Motor neuron (in vitro differentiated cells): ENCODE results near the gene FOXG1. TPM values are rescaled to one million over a fixed set of nuclear protein-coding genes. Genes with fewer than 3 reads are reported as not detected.

Experiments used
- ATAC-seq, 8 experiments: fragments of 200-7000 bp; cut with Tn5 transposase; replicated peaks in 6 of 8; 2 replicates each; pipeline ENCODE4 v1.8.0; 2021; ENCODE audit warnings: mild to moderate bottlenecking in 8 of 8, moderate library complexity in 8 of 8
- H3K27ac ChIP-seq, 2 donors: fragments of 250-450 bp; sonication (Bioruptor Pico); 2 replicates each; pipeline ENCODE4 v1.9.0; 2021; ENCODE audit warnings: antibody characterized with exemption in 2 of 2, mild to moderate bottlenecking in 2 of 2, moderate library complexity in 1 of 2
- H3K4me1 ChIP-seq, 2 donors: fragments of 250-450 bp; sonication (Bioruptor Pico); replicated peaks in 1 of 2; 2 replicates each; pipeline ENCODE4 v1.6.1; 2021; ENCODE audit warnings: antibody characterized with exemption in 2 of 2, mild to moderate bottlenecking in 2 of 2, moderate library complexity in 1 of 2
- H3K4me3 ChIP-seq, 5 donors: fragments of 250-450 bp; sonication (Bioruptor Pico); 2 replicates each; pipeline ENCODE4 v1.9.0; 2021; ENCODE audit warnings: antibody characterized with exemption in 5 of 5, mild to moderate bottlenecking in 5 of 5, moderate library complexity in 4 of 5
- WGBS, 10 experiments: fragments of 450-650 bp; shearing (Covaris generic); methylation state at CpG; one replicate each; pipeline ENCODE4 v1.0.0; 2022; 5-methylcytosine and 5-hydroxymethylcytosine counted together
- in situ Hi-C, 9 experiments: fragments of 400-800 bp; cut with MboI; loops; one replicate each; pipeline ENCODE4 v1.15.0; 2021; ENCODE audit warnings: low sequenced_read_pairs in 9 of 9, low pct_unique_long_range_greater_than_20kb in 2 of 9; ENCODE audit not compliant: unreplicated experiment in 9 of 9
- total RNA-seq, 8 experiments: library from RNA; unstranded; fragments of 300-600 nt; gene quantifications; 2 replicates each; pipeline versions ENCODE4 v1.2.3 to v1.2.4, GENCODE V29; 2022

Gene FOXG1
- total RNA-seq, 8 experiments from 2014 or later = 0.08 to 0.62 (median 0.12) TPM; not detected in 2

DNA sequence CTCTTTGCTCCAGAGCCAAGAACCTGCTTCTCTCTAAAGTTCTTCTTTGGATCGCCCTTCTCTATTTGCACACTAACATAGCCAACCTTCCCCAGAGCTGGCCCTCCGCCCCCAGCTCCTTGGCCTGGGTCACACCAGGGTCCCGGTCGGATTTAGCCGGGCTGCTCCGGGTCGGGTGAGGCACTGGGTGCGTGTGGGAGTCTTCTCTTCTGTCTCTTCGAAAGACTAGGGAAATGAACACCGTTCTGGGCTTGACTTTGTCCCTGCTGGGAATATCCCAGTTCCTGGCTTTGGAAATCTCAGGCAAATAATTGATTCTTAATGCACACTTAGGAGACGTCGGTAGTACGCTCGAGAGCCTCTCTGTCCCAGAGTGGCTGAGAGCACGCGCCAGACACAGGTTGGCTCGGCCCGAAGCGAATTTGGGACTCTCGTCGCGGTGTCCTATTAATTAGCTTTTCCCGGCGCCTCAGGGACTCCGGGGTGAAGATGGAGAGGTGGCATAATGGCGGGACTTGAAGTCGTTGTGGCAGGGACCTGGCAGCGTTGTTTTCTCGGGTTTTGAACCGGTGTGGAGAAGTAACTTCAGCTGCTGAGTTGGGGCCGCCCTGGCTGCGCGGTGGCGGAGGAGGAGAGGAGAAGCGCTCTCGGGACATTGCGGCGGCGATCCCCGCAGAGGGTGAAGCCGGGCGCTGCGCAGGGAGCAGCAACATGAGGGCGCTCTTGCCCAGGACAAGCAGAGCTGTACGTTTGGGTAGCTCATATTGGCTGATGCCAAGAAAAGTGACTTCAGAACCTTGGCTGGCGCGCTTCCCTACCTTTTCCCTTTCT lies 7.5 kb downstream of the FOXG1 start:
- in situ Hi-C loops = loop anchor here in 7 of 9 experiments (10.0 to 25.0 kb wide), 5 partner anchors 463 to 1663 kb away; no protein-coding TSS in a partner anchor
- 0 to 15% (median 5%) methylated on average over 1 to 27 of the region's 47 CpGs for WGBS, 10 experiments
- Histone ChIP-seq H3K4me3 (peak overlapping the region in 3 of 5 donors; percentile 6 to 16 (median 7)), H3K27ac (no peak overlapping the region), H3K4me1 (no peaks in the 10 kb centered on the region)
- ATAC-seq = peak; percentile 81 to 100 (median 99)

DNA sequence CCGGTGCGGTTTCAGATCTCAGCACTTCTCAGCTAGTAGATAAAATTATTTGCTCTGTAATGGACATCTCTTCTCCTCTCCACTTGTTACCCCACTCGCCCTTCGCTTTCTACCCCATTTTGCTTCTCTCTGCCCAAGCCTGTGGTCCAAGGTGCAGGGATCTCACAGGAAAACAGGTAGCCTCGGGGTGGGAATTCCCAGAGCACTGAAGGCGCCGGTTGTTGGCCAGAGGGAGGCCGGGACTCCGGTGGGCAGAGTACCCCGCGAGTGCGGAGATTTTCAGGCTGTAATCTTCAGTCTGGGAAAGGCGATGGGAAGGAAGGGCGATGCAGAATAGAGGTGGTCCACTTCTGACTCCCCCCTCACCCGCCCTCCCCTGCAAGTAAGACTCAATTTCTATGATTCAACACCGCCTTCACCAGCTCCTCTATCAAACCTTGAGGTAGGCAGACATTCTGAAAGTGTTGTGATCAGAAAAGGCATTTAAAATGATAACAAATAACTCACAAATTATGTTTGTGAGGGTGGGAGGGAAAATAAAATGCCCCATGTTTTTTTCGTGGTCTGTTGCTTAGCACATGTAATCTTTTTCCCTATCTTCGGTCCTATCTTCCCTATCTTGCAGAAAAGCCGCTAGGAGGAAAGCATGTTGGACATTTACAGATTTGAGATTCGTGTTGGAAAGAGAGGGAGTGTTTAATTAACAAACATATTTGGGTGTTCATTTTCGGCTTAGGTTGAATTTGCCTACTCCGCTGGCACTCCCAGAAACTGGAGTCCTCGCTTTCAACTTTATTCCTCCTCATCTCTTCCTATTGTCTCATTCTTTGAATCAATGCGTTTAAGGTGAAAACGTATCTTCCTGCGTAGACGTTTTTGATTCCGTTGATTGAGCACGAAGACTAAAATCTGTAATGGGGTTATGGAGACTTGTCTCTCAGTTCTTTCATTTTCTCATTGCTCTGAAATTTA lies 8.5 kb downstream of the FOXG1 start:
- in situ Hi-C loops = loop anchor here in 8 of 9 experiments (10.0 to 25.0 kb wide), 7 partner anchors 187 to 1662 kb away; no protein-coding TSS in a partner anchor
- ATAC-seq = peak in 6 of 8 experiments; percentile 17 to 43 (median 42)

DNA sequence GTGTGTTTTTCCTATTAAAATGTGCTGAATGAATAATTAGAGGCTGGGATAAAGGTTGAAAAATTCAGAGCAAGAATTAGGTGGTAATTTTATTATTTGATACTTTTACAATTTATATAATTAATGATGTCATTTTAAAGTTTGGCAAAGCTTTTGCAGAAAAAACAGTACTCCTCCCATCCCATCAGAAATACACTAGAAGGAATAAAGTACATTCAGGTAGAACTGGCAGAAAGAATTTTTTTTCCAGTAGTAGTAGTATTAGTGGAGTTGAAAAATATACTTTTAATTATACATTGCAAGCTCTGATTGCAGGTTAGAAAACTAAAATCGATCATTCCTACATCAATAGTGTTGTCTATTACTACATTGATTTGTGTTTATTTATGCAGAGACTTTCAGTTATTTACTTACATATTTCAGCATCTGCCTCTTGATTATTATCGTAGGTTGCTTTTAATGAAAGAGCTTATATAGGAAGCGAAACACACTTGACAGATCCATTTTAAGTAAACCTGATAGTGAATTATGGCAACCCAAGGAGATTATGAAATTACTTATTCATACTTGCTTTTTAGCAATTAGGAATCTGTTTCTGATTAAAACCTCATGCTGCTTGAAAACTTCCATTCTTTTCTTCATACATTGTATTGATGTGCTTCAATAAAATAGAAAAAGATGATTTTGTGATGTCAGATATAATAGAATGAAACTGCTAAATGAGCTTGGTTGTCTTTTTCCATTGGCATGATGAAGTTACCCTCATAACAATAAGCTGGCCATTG lies 10.1 kb downstream of the FOXG1 start:
- no peak overlapping the region for H3K27ac ChIP-seq
- in situ Hi-C loops = loop anchor here in 4 of 9 experiments (10.0 to 25.0 kb wide), 4 partner anchors 186 to 761 kb away; no protein-coding TSS in a partner anchor
- no peak overlapping the region for H3K4me3 ChIP-seq
- H3K4me1 ChIP-seq = no peaks in the 10 kb centered on the region
- 0 to 60% (median 24%) methylated on average over 1 to 3 of the region's 3 CpGs for WGBS, 10 experiments
- ATAC-seq = no peak

More for the DNA sequence above, 8.5 kb downstream of the FOXG1 start:
- Histone ChIP-seq H3K27ac (no peak overlapping the region), H3K4me1 (no peaks in the 10 kb centered on the region), H3K4me3 (no peak overlapping the region)
- 1 to 18% (median 7%) methylated on average over 5 to 25 of the region's 29 CpGs for WGBS, 10 experiments

DNA sequence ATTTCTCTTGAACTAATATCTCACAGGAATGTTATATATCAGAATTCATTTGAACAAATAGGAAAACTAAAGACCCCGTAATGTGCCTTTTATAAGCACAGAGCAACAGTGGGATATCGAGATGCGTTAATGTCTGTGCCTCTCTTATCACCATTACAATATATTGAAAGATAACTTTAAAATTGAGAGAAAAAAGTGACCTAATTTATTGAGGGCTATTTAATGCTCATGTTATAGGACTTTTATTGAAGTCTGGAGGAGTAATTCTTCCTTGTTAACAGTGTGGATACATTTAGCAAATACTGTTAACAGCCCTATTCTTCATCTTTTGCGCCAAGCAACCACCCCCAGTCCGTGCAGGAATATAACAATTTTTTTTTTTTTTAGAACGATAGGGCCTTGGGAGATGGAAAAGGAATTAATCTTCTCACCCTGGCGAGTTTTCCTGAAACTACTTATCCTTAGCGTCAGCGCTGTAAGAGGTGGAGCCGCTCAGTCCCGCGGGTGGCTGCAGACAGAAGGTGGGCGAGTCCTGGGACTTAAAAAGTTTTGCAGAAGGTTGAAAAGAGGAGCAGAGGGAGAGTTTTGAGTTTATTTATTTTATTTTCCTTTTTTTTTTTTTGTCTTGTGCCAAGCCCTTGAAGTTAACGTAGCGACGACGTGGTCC lies 11.0 kb downstream of the FOXG1 start:
- 0 to 20% (median 5%) methylated on average over 1 to 17 of the region's 17 CpGs for WGBS, 10 experiments
- H3K4me1 ChIP-seq = no peaks in the 10 kb centered on the region
- in situ Hi-C loops = loop anchor here in 4 of 9 experiments (10.0 to 25.0 kb wide), 4 partner anchors 185 to 760 kb away; no protein-coding TSS in a partner anchor
- no peak overlapping the region for H3K27ac ChIP-seq
- no peak overlapping the region for H3K4me3 ChIP-seq
- ATAC-seq = no peak

DNA sequence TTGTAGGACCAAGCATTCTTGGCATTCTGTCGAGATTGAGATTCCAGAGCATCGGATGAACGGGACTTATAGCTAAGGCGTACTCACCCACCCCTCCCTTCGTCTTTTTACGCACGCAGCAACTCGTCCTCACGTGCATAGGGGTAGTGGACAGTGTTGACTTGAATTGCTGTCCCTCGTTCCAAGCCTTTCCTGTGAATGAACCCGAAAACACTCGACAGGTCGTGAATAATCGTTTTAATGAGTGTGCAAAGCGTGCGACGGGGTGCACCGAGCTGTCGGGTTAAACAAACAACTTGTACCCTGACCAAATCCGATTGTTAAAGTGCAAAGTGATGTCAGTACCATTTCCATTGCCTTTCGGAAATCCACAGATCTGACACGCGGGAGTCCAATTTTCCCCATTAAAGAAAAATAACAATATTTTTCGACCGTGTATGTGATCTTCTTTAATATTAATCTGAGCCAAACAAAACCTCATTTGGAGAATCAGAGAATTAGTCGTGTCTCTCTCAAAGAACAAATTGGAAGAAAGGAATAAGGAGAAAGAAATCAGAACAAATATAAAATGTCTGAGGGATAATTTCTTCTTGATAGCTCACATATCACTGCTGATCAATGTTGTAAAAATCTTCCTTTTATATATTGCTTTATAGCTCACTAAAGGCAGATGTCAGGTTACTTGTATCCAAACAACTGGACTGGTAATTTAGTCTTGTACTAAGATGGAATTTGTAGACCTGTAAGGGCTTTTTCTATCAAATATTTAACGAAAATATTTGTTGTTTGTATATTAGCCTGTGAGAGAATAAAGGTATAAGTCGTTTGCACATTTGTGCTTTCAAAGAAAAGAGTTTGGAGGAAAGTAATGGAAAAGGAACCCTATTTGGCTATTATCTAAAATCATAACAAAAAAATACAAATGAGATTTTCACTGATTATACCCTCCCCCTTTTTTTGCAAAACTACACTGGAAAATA lies 11.8 kb downstream of the FOXG1 start:
- Histone ChIP-seq H3K4me1 (no peaks in the 10 kb centered on the region), H3K27ac (no peak overlapping the region), H3K4me3 (no peak overlapping the region)
- 0 to 11% (median 3%) methylated on average over 2 to 28 of the region's 28 CpGs for WGBS, 10 experiments
- ATAC-seq = no peak
- in situ Hi-C loops = loop anchor here in 4 of 9 experiments (10.0 to 25.0 kb wide), 4 partner anchors 184 to 759 kb away; no protein-coding TSS in a partner anchor

DNA sequence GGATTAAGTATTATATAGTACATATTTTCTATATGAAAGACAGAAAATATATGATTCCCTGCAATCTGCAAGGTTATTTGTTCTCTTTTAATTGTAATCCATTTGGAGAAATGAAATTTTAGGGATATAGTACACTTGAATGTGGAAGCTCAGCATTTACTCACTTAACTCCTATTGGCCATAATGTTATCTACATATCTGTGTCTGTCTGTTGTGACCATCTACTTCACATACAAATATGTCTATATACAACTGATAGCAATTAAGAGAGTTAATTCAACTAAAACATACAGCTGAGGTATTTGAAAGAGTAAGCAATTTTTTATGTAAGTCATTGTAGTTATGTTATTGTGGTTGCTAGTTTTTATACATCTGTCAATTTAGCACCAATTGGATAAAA lies 12.9 kb downstream of the FOXG1 start:
- H3K4me1 ChIP-seq = peaks cover under 1 to 1% of the 10 kb centered on the region in 2 donors
- no peak overlapping the region for H3K4me3 ChIP-seq
- no peak overlapping the region for H3K27ac ChIP-seq
- in situ Hi-C loops = loop anchor here in 4 of 9 experiments (10.0 to 25.0 kb wide), 4 partner anchors 183 to 758 kb away; no protein-coding TSS in a partner anchor
- no peak for ATAC-seq

DNA sequence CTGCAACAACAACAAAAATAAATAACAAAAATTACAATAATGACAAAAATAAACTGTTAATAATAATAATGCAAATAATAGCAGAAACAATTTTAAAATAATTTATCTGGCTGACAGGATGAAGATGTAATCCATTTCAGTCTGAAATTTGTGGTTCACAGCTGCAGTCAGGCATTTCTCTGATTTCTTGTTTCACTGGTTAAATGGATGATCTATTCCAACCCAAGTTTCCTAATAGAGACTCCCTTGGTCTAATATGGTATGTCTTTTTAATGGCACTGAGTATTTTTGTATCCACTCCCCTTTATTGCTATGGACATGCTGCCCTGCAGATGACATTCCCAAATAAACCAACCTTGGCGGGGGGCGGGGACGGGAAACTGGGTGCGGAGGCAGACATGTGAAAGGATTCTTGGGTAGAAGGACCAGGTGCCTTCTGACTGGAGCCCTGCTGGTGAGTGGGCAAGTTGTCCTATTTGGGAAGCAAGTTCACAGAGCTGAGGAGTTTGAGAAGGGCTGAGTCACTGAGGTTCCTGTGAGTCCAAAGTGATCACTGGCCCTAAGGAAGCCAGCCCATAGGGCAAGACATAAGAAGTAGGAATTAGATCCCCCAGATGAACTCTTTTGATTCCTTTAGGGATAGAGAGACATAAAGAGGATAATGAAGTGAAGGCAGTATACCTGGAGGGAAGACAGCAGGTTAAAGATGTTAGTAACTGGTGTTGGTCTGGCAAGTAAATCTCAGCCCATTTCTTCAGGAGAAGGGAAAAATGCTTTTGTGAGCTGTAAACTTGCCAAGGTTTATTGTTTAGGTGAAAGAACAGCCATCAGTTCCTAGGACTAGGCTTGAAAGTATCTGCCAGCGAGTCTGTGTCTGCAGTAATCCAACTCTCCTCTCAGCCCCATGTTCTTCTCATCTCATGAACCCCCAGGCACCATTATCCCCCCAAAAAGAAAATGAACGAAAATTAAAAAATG lies 14.5 kb downstream of the FOXG1 start:
- no peak for ATAC-seq
- in situ Hi-C loops = loop anchor here in 3 of 9 experiments (10.0 to 25.0 kb wide), 4 partner anchors 181 to 756 kb away; no protein-coding TSS in a partner anchor
- Histone ChIP-seq H3K27ac (no peak overlapping the region), H3K4me3 (no peak overlapping the region), H3K4me1 (peaks cover 5% of the 10 kb centered on the region in 2 donors)
- 0 to 73% (median 21%) methylated on average over 2 to 6 of the region's 6 CpGs for WGBS, 10 experiments

DNA sequence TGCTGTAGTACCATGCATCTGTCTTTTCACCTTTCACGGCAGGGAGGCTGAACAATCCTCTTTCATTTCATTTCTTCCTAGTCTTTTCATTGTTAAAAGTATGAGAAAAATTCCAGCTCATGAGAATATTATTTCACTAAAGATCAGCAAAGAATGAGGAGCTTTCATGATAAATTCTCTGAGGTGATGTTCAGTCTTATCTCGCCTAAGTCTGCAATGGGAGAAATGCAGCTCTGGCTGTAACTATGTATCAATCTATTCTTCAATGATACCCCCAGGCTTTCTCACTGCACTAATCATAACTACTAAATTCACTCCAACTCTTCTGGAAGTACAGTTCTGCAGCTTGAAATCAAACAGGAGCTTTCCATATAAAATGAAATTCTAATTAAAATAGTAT lies 15.7 kb downstream of the FOXG1 start:
- in situ Hi-C loops = loop anchor here in 3 of 9 experiments (10.0 to 25.0 kb wide), 4 partner anchors 180 to 755 kb away; no protein-coding TSS in a partner anchor
- H3K27ac ChIP-seq = no peak overlapping the region
- 0 to 68% (median 20%) methylated on average over 1 to 2 of the region's 2 CpGs; no CpG with 5 or more reads in 1 of the 10 experiments for WGBS, 10 experiments

DNA sequence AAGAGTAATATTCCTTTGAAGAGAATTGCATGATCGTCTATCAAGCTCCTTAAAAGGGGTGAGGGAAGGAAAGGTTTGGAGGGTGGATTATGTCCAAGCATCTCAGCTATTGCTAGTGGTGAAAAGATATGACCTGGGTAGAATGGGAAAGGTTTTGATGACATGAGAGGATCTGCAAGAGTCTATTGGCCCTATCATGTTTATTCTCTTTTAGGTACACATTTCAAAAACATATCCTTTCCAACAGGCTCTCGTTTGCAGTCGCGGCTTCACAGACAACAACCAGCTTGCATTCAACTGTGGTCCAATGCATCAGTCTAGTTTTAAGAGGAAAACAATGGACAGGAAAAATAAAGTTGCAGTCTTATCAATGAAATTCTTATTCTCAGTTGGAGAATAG lies 17.1 kb downstream of the FOXG1 start:
- Histone ChIP-seq H3K4me3 (no peak overlapping the region), H3K4me1 (peaks cover 5% of the 10 kb centered on the region in 2 donors), H3K27ac (no peak overlapping the region)
- ATAC-seq = no peak
- 0 to 45% (median 25%) methylated on average over 1 to 4 of the region's 4 CpGs; no CpG with 5 or more reads in 2 of the 10 experiments for WGBS, 10 experiments
- in situ Hi-C loops = loop anchor here in 3 of 9 experiments (10.0 to 25.0 kb wide), 4 partner anchors 179 to 754 kb away; no protein-coding TSS in a partner anchor

More for the DNA sequence above, 15.7 kb downstream of the FOXG1 start:
- no peak for ATAC-seq
- peaks cover 5% of the 10 kb centered on the region in 2 donors for H3K4me1 ChIP-seq
- no peak overlapping the region for H3K4me3 ChIP-seq
